ENCODE results near the gene CACNA1A.
A peak's percentile ranks its signal among the peaks of the same experiment; 100 is the strongest.
"Not testable (repeated sequence)": the region's sequence is repeated elsewhere in the genome, so short reads cannot be mapped to it uniquely, and the experiment has no call there.

CACNA1A gene

GRCh38 chr19:13270514-13271105 lies 235.7 kb downstream of the CACNA1A start:
- no peak overlapping the region for H3K4me3 ChIP-seq (ENCODE audit: low read depth, low read length)
- TF ChIP-seq CTCF (IDR thresholded peaks at IDR 0.05; ENCODE audit: borderline replicate concordance, insufficient read depth, low read depth, low read length), result no peak

- TF ChIP-seq CTCF (IDR thresholded peaks at IDR 0.05; ENCODE audit: borderline replicate concordance, insufficient read depth, low read depth, low read length), result no peak
- H3K4me3 ChIP-seq (ENCODE audit: low read depth, low read length), result no peak overlapping the region
These were observed 236.9 kb downstream of the CACNA1A start for GRCh38 chr19:13269348-13269747.

- H3K4me3 ChIP-seq (ENCODE audit: low read depth, low read length), result no peak overlapping the region
- no peak for TF ChIP-seq CTCF (IDR thresholded peaks at IDR 0.05; ENCODE audit: borderline replicate concordance, insufficient read depth, low read depth, low read length)
These were observed 238.4 kb downstream of the CACNA1A start for GRCh38 chr19:13267889-13268288.

GRCh38 chr19:13267131-13267530 lies 239.1 kb downstream of the CACNA1A start:
- TF ChIP-seq CTCF (IDR thresholded peaks at IDR 0.05; ENCODE audit: borderline replicate concordance, insufficient read depth, low read depth, low read length), result no peak
- no peak overlapping the region for H3K4me3 ChIP-seq (ENCODE audit: low read depth, low read length)

- TF ChIP-seq CTCF (IDR thresholded peaks at IDR 0.05; ENCODE audit: borderline replicate concordance, insufficient read depth, low read depth, low read length), result peak; percentile 31; the same call in 1 of the 2 replicates
- no peak overlapping the region for H3K4me3 ChIP-seq (ENCODE audit: low read depth, low read length)
These were observed 243.8 kb downstream of the CACNA1A start for GRCh38 chr19:13262450-13262849.

GRCh38 chr19:13260883-13261653 lies 245.2 kb downstream of the CACNA1A start:
- no peak overlapping the region for H3K4me3 ChIP-seq (ENCODE audit: low read depth, low read length)
- no peak for TF ChIP-seq CTCF (IDR thresholded peaks at IDR 0.05; ENCODE audit: borderline replicate concordance, insufficient read depth, low read depth, low read length)

GRCh38 chr19:13256918-13257317 lies 249.4 kb downstream of the CACNA1A start:
- H3K4me3 ChIP-seq (ENCODE audit: low read depth, low read length), result no peak overlapping the region
- no peak for TF ChIP-seq CTCF (IDR thresholded peaks at IDR 0.05; ENCODE audit: borderline replicate concordance, insufficient read depth, low read depth, low read length)

GRCh38 chr19:13256398-13256797 lies 249.9 kb downstream of the CACNA1A start:
- H3K4me3 ChIP-seq (ENCODE audit: low read depth, low read length), result not testable (repeated sequence)

All from GM12875 (cell line).